Hepatocyte (in vitro differentiated cells): ENCODE measurements around the gene NGFR.
A peak's percentile ranks its signal among the peaks of the same experiment; 100 is the strongest.

ENCODE experiments used
- CTCF ChIP-seq: fragments of 200-600 bp; sonication (generic); IDR thresholded peaks from 2 replicates; pipeline ENCODE4 v1.5.1; 2016; ENCODE audit warnings: antibody characterized with exemption, mild to moderate bottlenecking; ENCODE audit not compliant: poor library complexity
- EZH2 ChIP-seq: fragments of 200-600 bp; sonication (generic); IDR thresholded peaks from 2 replicates; pipeline ENCODE4 v1.6.1; 2016; ENCODE audit warnings: antibody characterized with exemption, mild to moderate bottlenecking, borderline replicate concordance
- EZH2phosphoT487 ChIP-seq: fragments of 200-600 bp; sonication (generic); IDR thresholded peaks from one replicate; pipeline ENCODE4 v1.6.1; 2018; ENCODE audit warnings: antibody characterized with exemption, mild to moderate bottlenecking, low read depth, moderate library complexity; ENCODE audit not compliant: unreplicated experiment, severe bottlenecking

- TF ChIP-seq CTCF (no peak), EZH2 (peak; percentile 50), EZH2phosphoT487 (no peak)
These were observed 601 bp upstream of the NGFR start for GRCh38 chr17:49494399-49494985.
